ENCODE results near the gene ENTHD1. TPM values are rescaled to one million over a fixed set of nuclear protein-coding genes. Genes with fewer than 3 reads are reported as not detected.
"Not testable (repeated sequence)": the region's sequence is repeated elsewhere in the genome, so short reads cannot be mapped to it uniquely, and the experiment has no call there.

Gene ENTHD1
- total RNA-seq, 1 donor from 2014 or later = 0.18 TPM

- intact Hi-C loops (cut with micrococcal nuclease) = no loop called here
Observed at GRCh38 chr22:39738746-39739145, 154.8 kb downstream of the ENTHD1 start.

- intact Hi-C loops (cut with micrococcal nuclease) = no loop called here
Observed at GRCh38 chr22:39735776-39736175, 157.8 kb downstream of the ENTHD1 start.

- intact Hi-C loops (cut with micrococcal nuclease) = no loop called here
Observed at GRCh38 chr22:39734866-39735265, 158.7 kb downstream of the ENTHD1 start.

- intact Hi-C loops (cut with micrococcal nuclease) = not testable (repeated sequence)
Observed at GRCh38 chr22:39734046-39734445, 159.5 kb downstream of the ENTHD1 start.

- intact Hi-C loops (cut with micrococcal nuclease) = no loop called here
Observed at GRCh38 chr22:39733191-39733590, 160.4 kb downstream of the ENTHD1 start.

GRCh38 chr22:39732625-39733024, 160.9 kb downstream of the ENTHD1 start:
- intact Hi-C loops (cut with micrococcal nuclease) = no loop called here

- intact Hi-C loops (cut with micrococcal nuclease) = no loop called here
Observed at GRCh38 chr22:39731881-39732555, 161.5 kb downstream of the ENTHD1 start.

- intact Hi-C loops (cut with micrococcal nuclease) = no loop called here
Observed at GRCh38 chr22:39731481-39731880, 162.1 kb downstream of the ENTHD1 start.

GRCh38 chr22:39729141-39729934, 164.2 kb downstream of the ENTHD1 start:
- intact Hi-C loops (cut with micrococcal nuclease) = no loop called here

GRCh38 chr22:39728236-39728860, 165.2 kb downstream of the ENTHD1 start:
- intact Hi-C loops (cut with micrococcal nuclease) = no loop called here

- intact Hi-C loops (cut with micrococcal nuclease) = no loop called here
Observed at GRCh38 chr22:39727541-39727940, 166.0 kb downstream of the ENTHD1 start.

- intact Hi-C loops (cut with micrococcal nuclease) = no loop called here
Observed at GRCh38 chr22:39725351-39726035, 168.1 kb downstream of the ENTHD1 start.

- intact Hi-C loops (cut with micrococcal nuclease) = no loop called here
Observed at GRCh38 chr22:39724857-39725256, 168.7 kb downstream of the ENTHD1 start.

GRCh38 chr22:39724390-39724789, 169.2 kb downstream of the ENTHD1 start:
- intact Hi-C loops (cut with micrococcal nuclease) = no loop called here

GRCh38 chr22:39723899-39724351, 169.6 kb downstream of the ENTHD1 start:
- intact Hi-C loops (cut with micrococcal nuclease) = no loop called here

GRCh38 chr22:39723463-39723862, 170.1 kb downstream of the ENTHD1 start:
- intact Hi-C loops (cut with micrococcal nuclease) = no loop called here

GRCh38 chr22:39722501-39722900, 171.1 kb downstream of the ENTHD1 start:
- intact Hi-C loops (cut with micrococcal nuclease) = no loop called here

- intact Hi-C loops (cut with micrococcal nuclease) = no loop called here
Observed at GRCh38 chr22:39722032-39722325, 171.6 kb downstream of the ENTHD1 start.

GRCh38 chr22:39721206-39722031, 172.1 kb downstream of the ENTHD1 start:
- intact Hi-C loops (cut with micrococcal nuclease) = no loop called here

- intact Hi-C loops (cut with micrococcal nuclease) = no loop called here
Observed at GRCh38 chr22:39719559-39720450, 173.8 kb downstream of the ENTHD1 start.

All from T-helper 2 cell treated with Interferon-gamma antibody and Interleukin-4, amounts not matched to agents 100 ng/mL and 5 ng/mL, for 36 hours (primary cell).